HCT116 (cell line): ENCODE data around the gene PZP.

Experiments used
- CEBPB ChIP-seq: IDR thresholded peaks from 2 replicates; pipeline ENCODE4 v1.6.1; 2012; ENCODE audit warnings: low read depth
- CTCF ChIP-seq, 3 experiments: fragments of 200-600 bp in 1 of 3; sonication (generic) in 1 of 3; IDR thresholded peaks in 2 of 3; conservative IDR thresholded peaks in 1 of 3; 2 replicates each; pipeline ENCODE4 v1.5.1; 2012 to 2017; ENCODE audit warnings: low read depth in 2 of 3, low read length in 2 of 3, antibody characterized with exemption in 1 of 3, borderline replicate concordance in 1 of 3, control low read depth in 1 of 3, mild to moderate bottlenecking in 1 of 3, mixed read lengths in 1 of 3, mixed run types in 1 of 3, moderate library complexity in 1 of 3; ENCODE audit not compliant: insufficient read depth in 1 of 3
- EZH2phosphoT487 ChIP-seq: fragments of 200-600 bp; IDR thresholded peaks from 2 replicates; pipeline ENCODE4 v1.6.1; 2018; ENCODE audit warnings: antibody characterized with exemption, borderline replicate concordance
- SRF ChIP-seq: IDR thresholded peaks from 2 replicates; pipeline ENCODE4 v1.6.1; 2012; ENCODE audit warnings: low read depth
- ZNF274 ChIP-seq: fragments of 200-500 bp; sonication (Bioruptor generic); IDR thresholded peaks from 2 replicates; pipeline ENCODE4 v1.6.1; 2014; ENCODE audit warnings: mild to moderate bottlenecking, low read depth, low read length, inconsistent platforms

DNA sequence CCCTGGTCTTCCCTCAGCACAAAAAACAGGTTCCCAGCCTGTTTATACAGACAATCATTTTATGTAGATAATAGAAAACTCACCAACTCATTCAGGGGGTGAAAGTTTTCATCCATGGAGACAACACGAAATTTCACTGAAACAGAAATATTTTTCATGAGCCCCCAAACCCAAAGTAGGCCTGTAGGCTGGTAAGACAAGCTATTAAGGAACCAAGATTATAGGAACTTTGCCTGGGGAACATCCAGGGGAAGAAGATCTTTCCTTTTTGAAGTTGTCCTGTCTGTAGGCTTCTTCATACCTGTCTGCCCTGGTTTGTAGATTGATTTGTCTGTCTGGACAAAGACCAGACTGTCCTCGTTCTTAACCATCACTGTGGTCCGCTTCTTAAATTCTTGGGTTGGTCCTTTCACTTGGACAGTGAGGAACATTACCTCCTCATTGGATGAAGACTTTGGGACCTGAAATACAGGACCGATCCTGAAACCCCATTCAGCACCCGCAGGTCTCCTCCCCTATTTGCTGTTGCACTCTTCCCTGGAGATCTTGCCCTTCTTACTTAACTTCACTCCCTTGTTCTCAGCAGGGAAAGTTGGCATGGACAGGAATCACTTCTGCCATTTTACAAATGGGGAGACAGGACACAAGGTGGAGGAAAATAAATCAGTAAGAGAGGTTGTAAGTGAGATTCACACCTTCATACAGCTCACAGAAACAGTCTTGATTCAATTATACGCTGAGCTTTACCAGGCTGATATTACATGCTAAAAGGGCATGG, 95.9 kb downstream of the PZP start:
- TF ChIP-seq CEBPB (no peak), CTCF (IDR thresholded peaks at IDR 0.05 in 2 of 3, conservative IDR thresholded peaks at IDR 0.05 in 1 of 3; ENCODE audit: borderline replicate concordance in 1 of 3, insufficient read depth in 1 of 3, low read depth in 2 of 3, low read length in 2 of 3) (no peak), ZNF274 (no peak), EZH2phosphoT487 (no peak), SRF (no peak)
